AG04449 (cell line): ENCODE measurements around the gene GRAMD2B.

Source experiments
- CTCF ChIA-PET: fragments of 350-600 bp; formaldehyde crosslinking; extraction: SDS; loops from one replicate; lab custom pipeline; 2021; ENCODE audit warnings: antibody characterized with exemption; lab: Yijun Ruan, JAX
- POLR2A ChIA-PET: fragments of 400-600, 350-600 bp; formaldehyde crosslinking; extraction: SDS; loops from one replicate; lab custom pipeline; 2020; ENCODE audit warnings: antibody characterized with exemption, inconsistent platforms; lab: Yijun Ruan, JAX
- DNase-seq: peaks from one replicate; pipeline ENCODE4 v3.0.0-alpha.2; 2010; ENCODE audit warnings: low read depth, low spot score
- H3K4me3 ChIP-seq: 2 replicates; pipeline ENCODE4 v1.5.1; 2011; ENCODE audit warnings: low read depth, mild to moderate bottlenecking, control low read depth, low read length
- CTCF ChIP-seq: IDR thresholded peaks from one replicate; pipeline ENCODE4 v1.5.1; 2011; ENCODE audit warnings: mild to moderate bottlenecking, moderate library complexity, low read length, control low read depth, inconsistent platforms; ENCODE audit not compliant: insufficient read depth; ENCODE audit errors: missing control alignments

The GRAMD2B gene

GRCh38 chr5:126513302-126513701 is 90.1 kb downstream of the GRAMD2B start:
- no peak for TF ChIP-seq CTCF
- CTCF ChIA-PET: interaction anchor here (1.2 to 6.2 kb wide), 5 partner anchors 12 to 160 kb away, joined by 4 to 34 read pairs (median 10); no protein-coding TSS in a partner anchor
- DNase-seq: no peak
- POLR2A ChIA-PET: no interaction called here
- H3K4me3 ChIP-seq: no peak overlapping the region

- no peak for TF ChIP-seq CTCF
- no peak overlapping the region for H3K4me3 ChIP-seq
- ChIA-PET POLR2A (no interaction called here), CTCF (interaction anchor here (1.4 to 6.2 kb wide), 3 partner anchors 13 to 160 kb away, joined by 4 to 34 read pairs (median 10); no protein-coding TSS in a partner anchor)
- DNase-seq: no peak
These were observed 90.5 kb downstream of the GRAMD2B start for GRCh38 chr5:126513703-126514102.

- DNase-seq: no peak
- ChIA-PET CTCF (interaction anchor here (1.7 to 6.2 kb wide), 2 partner anchors 13 to 160 kb away, joined by 5 to 34 read pairs; no protein-coding TSS in a partner anchor), POLR2A (no interaction called here)
- TF ChIP-seq CTCF: no peak
- no peak overlapping the region for H3K4me3 ChIP-seq
These were observed 90.9 kb downstream of the GRAMD2B start for GRCh38 chr5:126514131-126514557.

GRCh38 chr5:126514558-126515141 is 91.4 kb downstream of the GRAMD2B start:
- ChIA-PET POLR2A (no interaction called here), CTCF (interaction anchor here (1.7 to 6.2 kb wide), 3 partner anchors 14 to 161 kb away, joined by 5 to 34 read pairs (median 7); no protein-coding TSS in a partner anchor)
- H3K4me3 ChIP-seq: no peak overlapping the region
- DNase-seq: no peak
- TF ChIP-seq CTCF: no peak

- TF ChIP-seq CTCF: no peak
- ChIA-PET POLR2A (no interaction called here), CTCF (interaction anchor here (0.7 to 6.2 kb wide), 5 partner anchors 15 to 162 kb away, joined by 4 to 34 read pairs (median 5); partner anchors contain the start of gene PHAX)
- no peak overlapping the region for H3K4me3 ChIP-seq
- DNase-seq: no peak
These were observed 92.1 kb downstream of the GRAMD2B start for GRCh38 chr5:126515337-126515736.

- POLR2A ChIA-PET: no interaction called here
- DNase-seq: no peak
- H3K4me3 ChIP-seq: no peak overlapping the region
- no peak for TF ChIP-seq CTCF
- CTCF ChIA-PET: interaction anchor here (0.5 to 6.2 kb wide), 7 partner anchors 15 to 177 kb away, joined by 3 to 34 read pairs (median 5); partner anchors contain the start of gene PHAX
These were observed 92.9 kb downstream of the GRAMD2B start for GRCh38 chr5:126516133-126516532.
